MCF 10A (cell line): ENCODE data around the gene FGFR4. TPM values are rescaled to one million over a fixed set of nuclear protein-coding genes. Genes with fewer than 3 reads are reported as not detected.
A peak's percentile ranks its signal among the peaks of the same experiment; 100 is the strongest.

Experiments used
- BruUV-seq: library from RNA; stranded (reverse); fragments of 400-500 nt; replicated peaks from 2 replicates; lab custom pipeline; 2021; lab: Mats Ljungman, UMichigan
- CTCF ChIA-PET: fragments of 300-600 bp; sonication (Branson Sonifier 250); formaldehyde crosslinking; extraction: SDS; loops from one replicate; lab custom pipeline; 2021; ENCODE audit warnings: antibody characterized with exemption, inconsistent platforms; lab: Yijun Ruan, JAX
- POLR2A ChIA-PET: fragments of 300-600, 350-650 bp; sonication (Branson Sonifier 250); formaldehyde crosslinking; extraction: SDS; loops from one replicate; lab custom pipeline; 2020; ENCODE audit warnings: antibody characterized with exemption, inconsistent platforms; lab: Yijun Ruan, JAX
- DNase-seq: peaks from one replicate; pipeline ENCODE4 v3.0.0-alpha.2; 2018; ENCODE audit not compliant: unreplicated experiment
- H3K27ac Mint-ChIP-seq: one replicate; pipeline ENCODE4 v1.8.0; 2022; ENCODE audit warnings: mild to moderate bottlenecking, low read depth, mixed read lengths; ENCODE audit not compliant: unreplicated experiment
- H3K27me3 Mint-ChIP-seq: one replicate; pipeline ENCODE4 v1.8.0; 2022; ENCODE audit warnings: mixed read lengths; ENCODE audit not compliant: insufficient read depth, unreplicated experiment
- H3K36me3 Mint-ChIP-seq: one replicate; pipeline ENCODE4 v1.8.0; 2022; ENCODE audit warnings: mild to moderate bottlenecking, moderate library complexity, mixed read lengths; ENCODE audit not compliant: insufficient read depth, unreplicated experiment
- H3K4me1 Mint-ChIP-seq: one replicate; pipeline ENCODE4 v1.8.0; 2022; ENCODE audit warnings: mixed read lengths; ENCODE audit not compliant: insufficient read depth, unreplicated experiment
- H3K4me3 Mint-ChIP-seq: one replicate; pipeline ENCODE4 v1.8.0; 2022; ENCODE audit warnings: mild to moderate bottlenecking, moderate library complexity, mixed read lengths; ENCODE audit not compliant: unreplicated experiment
- H3K9me3 Mint-ChIP-seq: one replicate; pipeline ENCODE4 v1.8.0; 2022; ENCODE audit warnings: mixed read lengths; ENCODE audit not compliant: unreplicated experiment
- CTCF ChIP-seq: fragments of 200-600 bp; IDR thresholded peaks from one replicate; pipeline ENCODE4 v1.8.0; 2022; ENCODE audit warnings: antibody characterized with exemption, mild to moderate bottlenecking; ENCODE audit not compliant: unreplicated experiment
- intact Hi-C: fragments of 100-400 bp; cut with micrococcal nuclease; formaldehyde crosslinking; loops from 2 replicates; pipeline ENCODE4 v1.14.1; 2022
- total RNA-seq: library from RNA; stranded (reverse); gene quantifications from 2 replicates; pipeline ENCODE4 v1.2.3, GENCODE V29; 2022

Gene FGFR4
- total RNA-seq, 1 experiment from 2014 or later = 1.8 TPM

- peaks cover 5% of the 10 kb centered on the region for H3K36me3 Mint-ChIP-seq
- no TSS peak for BruUV-seq
- intact Hi-C loops = no loop called here
- H3K4me1 Mint-ChIP-seq = peaks cover 11% of the 10 kb centered on the region
- H3K9me3 Mint-ChIP-seq = no peaks in the 10 kb centered on the region
- H3K27ac Mint-ChIP-seq = no peak overlapping the region
- no peaks in the 10 kb centered on the region for H3K27me3 Mint-ChIP-seq
- POLR2A ChIA-PET = interaction anchor here (0.9 to 1.4 kb wide), 2 partner anchors 9 to 158 kb away, joined by 3 to 7 read pairs; partner anchors contain the start of gene NSD1
- no peak overlapping the region for H3K4me3 Mint-ChIP-seq
- no peak for TF ChIP-seq CTCF
- DNase-seq = peak; percentile 47
- CTCF ChIA-PET = interaction anchor here (0.7 to 14.1 kb wide), 3 partner anchors 12 to 464 kb away, joined by 3 to 140 read pairs (median 3); no protein-coding TSS in a partner anchor
Observed at GRCh38 chr5:177124486-177124991, 37.8 kb downstream of the FGFR4 start.

DNA sequence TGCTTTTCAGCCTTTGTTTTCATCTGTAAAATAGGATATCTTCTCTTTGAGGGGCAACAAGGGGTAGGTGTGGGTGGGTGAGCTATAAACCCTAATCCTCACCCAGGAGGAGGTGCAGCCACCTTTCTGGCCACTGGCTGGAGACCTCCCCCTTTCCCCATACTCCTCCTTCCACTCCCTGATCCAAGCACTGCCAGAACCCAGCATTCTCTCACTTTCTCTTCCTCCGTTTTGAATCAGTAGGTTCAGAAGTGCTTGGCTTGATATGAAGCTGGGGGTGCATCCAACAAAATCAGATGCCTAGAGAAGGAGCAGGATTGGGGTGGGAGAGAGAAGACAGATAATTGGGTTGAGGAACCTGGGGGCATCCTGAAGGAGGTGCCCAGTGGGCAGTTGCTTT lies 40.1 kb downstream of the FGFR4 start:
- intact Hi-C loops = no loop called here
- Mint-ChIP-seq H3K4me1 (peaks cover 11% of the 10 kb centered on the region), H3K9me3 (no peaks in the 10 kb centered on the region), H3K27ac (no peak overlapping the region), H3K27me3 (no peaks in the 10 kb centered on the region), H3K36me3 (peaks cover 5% of the 10 kb centered on the region), H3K4me3 (no peak overlapping the region)
- no peak for TF ChIP-seq CTCF
- BruUV-seq = no TSS peak
- DNase-seq = no peak
- ChIA-PET POLR2A (interaction anchor here (1.1 kb wide), 1 partner anchor 58 kb away, joined by 3 read pairs; no protein-coding TSS in a partner anchor), CTCF (interaction anchor here (1.4 to 14.1 kb wide), 4 partner anchors 14 to 327 kb away, joined by 4 to 140 read pairs (median 6); no protein-coding TSS in a partner anchor)

DNA sequence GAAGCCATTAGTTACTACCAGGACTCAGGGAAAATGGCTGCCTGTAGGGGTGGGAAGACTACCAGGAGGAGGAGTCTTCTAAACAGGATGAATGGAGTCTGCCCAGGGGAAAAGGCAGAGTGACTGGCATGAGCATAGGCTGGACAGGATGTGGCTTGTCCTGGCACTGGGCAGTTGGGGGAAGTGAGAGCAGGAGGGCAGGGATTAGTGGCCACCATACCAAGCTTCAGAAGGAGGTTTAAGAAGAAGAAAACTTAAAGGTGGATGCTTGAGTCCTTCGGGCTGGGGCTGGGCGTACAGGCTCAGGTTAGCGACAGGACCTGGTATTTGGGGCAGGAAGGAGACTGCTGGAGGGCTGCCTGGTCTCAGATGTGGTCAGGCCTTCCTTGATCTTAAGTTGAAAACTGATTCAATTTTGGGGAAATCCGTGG lies 41.9 kb downstream of the FGFR4 start:
- CTCF ChIA-PET = interaction anchor here (0.7 to 14.1 kb wide), 2 partner anchors 16 to 373 kb away, joined by 3 to 140 read pairs; no protein-coding TSS in a partner anchor
- DNase-seq = no peak

More for the DNA sequence above, 41.9 kb downstream of the FGFR4 start:
- Mint-ChIP-seq H3K27me3 (no peaks in the 10 kb centered on the region), H3K4me1 (peaks cover 11% of the 10 kb centered on the region), H3K4me3 (no peak overlapping the region), H3K36me3 (no peaks in the 10 kb centered on the region), H3K9me3 (no peaks in the 10 kb centered on the region), H3K27ac (no peak overlapping the region)
- no peak for TF ChIP-seq CTCF
- intact Hi-C loops = no loop called here
- BruUV-seq = no TSS peak
- POLR2A ChIA-PET = interaction anchor here (0.7 kb wide), 1 partner anchor 49 kb away, joined by 3 read pairs; no protein-coding TSS in a partner anchor
